Midbrain (tissue), 1 donor: ENCODE measurements around the gene JSRP1.
A peak's percentile ranks its signal among the peaks of the same experiment; 100 is the strongest.

Experiments
- DNase-seq: peaks from one replicate; lab custom pipeline; 2025; lab: John Stamatoyannopoulos, UW

JSRP1 gene

DNA sequence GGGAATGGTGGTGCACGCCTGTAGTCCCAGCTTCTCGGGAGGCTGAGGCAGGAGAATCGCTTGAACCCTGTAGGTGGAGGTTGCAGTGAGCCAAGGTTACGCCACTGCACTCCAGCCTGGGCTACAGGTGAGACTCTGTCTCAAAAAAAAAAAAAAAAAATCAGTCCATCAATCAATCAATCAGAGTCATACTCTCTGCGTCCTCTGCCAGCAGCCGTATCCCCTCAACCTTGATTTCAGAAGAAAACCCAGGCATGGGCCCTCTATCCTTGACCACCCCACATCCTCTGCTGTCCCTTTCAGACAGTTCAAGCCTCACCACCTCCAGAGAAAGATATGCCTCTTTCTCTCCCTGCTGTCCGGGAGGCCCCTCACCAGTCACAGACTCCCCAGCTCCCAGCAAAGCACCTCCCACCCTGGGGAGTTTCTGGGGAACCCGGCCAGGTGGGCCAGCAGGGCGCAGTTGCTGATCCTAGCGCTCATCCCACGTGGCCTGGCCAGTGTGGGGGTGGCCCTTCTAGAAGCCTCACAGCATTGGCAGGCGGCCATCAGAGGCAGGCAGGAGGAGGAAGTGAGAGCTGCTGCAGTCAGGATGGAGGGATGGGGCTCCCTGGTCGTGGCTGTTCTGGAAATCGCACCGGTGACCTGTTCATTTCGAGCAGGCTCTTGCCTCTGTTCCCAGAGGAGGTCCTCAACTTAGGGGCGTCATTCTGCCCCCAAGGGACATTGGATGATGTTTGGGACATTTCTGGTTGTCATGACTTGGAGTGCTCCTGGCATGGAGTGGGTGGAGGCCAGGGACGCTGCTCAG is 10.2 kb upstream of the JSRP1 start:
- peak; percentile 44 for DNase-seq

GRCh38 chr19:2261438-2262172 is 5.4 kb upstream of the JSRP1 start:
- no peak for DNase-seq

- no peak for DNase-seq
Observed at GRCh38 chr19:2260341-2260805, 4.2 kb upstream of the JSRP1 start.

DNA sequence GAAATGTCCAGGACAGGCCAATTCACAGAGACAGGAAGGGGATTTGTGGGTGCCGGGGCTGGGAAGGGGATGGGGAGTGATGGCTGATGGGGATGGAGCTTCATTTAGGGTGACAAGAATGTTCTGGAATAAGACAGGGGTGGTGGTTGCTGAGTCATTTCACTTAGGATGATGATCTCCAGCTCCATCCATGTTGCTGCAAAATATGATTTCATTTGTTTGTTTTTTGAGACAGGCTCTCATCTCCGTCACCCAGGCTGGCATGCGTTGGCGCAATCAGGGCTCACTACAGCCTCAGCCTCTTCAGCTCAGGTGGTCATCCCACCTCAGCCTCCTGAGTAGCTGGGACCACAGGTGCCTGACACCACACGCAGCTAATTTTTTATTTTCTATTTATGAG is 3.1 kb upstream of the JSRP1 start:
- DNase-seq = no peak

DNA sequence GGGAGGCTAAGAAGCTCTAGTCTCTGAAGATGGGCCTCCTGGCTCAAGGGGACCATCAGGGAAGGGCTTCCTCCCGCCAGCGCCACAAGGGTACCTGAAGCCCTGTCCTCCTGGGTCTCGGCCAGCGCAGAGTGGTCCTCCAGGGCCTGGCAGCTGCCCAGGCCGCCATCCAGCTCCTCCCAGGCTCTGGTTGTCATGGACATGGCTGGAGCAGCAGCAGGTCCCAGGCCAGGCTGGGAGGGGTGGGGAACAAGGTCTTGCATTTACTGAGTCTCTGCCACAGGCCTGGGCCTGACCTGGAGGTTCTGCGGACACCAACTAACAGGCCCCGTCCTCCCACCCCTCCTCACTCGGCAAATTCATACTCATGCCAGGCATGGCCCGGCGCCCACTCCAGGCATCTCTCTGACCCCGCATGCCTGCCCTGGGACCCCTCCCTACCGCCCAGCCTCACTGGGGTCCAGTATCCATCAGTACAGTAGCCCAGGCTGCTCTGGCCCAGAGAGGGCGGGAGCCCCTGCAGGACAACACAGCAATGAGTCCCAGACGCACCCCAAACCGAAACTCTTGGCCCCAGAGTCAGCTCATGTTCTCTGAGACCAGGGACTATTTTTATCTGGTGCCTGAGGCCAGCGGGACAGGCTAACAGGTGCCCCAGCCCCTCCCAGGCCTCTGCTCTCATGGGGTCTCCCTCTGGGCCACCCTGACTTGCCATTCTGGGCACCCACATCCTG is 938 bp downstream of the JSRP1 start:
- no peak for DNase-seq

GRCh38 chr19:2254064-2254872 is 1.9 kb downstream of the JSRP1 start:
- DNase-seq = no peak

- no peak for DNase-seq
Observed at GRCh38 chr19:2253106-2254063, 2.8 kb downstream of the JSRP1 start.

- DNase-seq = no peak
Observed at GRCh38 chr19:2252797-2253105, 3.5 kb downstream of the JSRP1 start.

GRCh38 chr19:2252055-2252796 is 4.0 kb downstream of the JSRP1 start:
- no peak for DNase-seq

- no peak for DNase-seq
Observed at GRCh38 chr19:2251106-2252054, 4.8 kb downstream of the JSRP1 start.

GRCh38 chr19:2250766-2251105 is 5.5 kb downstream of the JSRP1 start:
- DNase-seq = no peak

DNA sequence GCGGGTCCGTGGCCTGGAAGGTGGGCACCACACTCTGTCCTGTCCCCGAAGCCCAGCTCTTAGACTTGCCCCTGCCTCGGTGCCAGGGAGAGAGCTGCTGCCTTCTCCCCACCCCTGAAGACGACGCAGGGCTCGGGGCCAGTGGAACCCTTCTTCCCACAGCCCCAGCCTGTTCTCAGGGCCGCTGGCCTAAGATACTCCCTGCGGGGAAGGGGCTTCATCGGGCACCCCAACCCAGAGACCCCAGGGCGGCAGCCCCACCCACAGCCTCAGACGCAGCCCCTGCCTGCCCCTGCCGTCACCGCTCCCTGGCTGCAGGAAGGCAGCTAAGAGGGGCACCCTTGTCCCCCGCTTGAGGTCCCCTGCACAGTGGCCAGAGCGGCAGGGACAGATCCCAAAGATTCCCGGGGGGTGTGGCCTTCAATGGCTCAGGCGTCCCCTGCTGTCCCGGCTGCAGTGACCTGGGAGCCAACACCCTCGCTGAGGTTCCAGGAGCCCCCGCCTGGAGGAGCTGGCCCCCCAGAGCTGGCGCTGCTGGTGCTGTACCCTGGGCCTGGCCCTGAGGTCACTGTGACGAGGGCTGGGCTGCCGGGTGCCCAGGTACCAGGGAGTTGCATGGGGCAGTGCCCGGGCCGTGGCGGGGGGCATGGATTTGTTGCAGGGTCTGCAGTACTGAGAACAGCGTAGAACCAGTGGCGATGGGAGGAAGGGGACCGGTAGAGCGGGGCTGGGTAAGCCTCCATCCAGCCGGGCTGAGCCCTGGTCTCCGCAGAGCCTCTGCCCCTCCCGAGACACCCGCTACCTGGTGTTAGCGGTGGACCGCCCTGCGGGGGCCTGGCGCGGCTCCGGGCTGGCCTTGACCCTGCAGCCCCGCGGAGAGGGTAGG is 6.1 kb downstream of the JSRP1 start:
- no peak for DNase-seq

DNA sequence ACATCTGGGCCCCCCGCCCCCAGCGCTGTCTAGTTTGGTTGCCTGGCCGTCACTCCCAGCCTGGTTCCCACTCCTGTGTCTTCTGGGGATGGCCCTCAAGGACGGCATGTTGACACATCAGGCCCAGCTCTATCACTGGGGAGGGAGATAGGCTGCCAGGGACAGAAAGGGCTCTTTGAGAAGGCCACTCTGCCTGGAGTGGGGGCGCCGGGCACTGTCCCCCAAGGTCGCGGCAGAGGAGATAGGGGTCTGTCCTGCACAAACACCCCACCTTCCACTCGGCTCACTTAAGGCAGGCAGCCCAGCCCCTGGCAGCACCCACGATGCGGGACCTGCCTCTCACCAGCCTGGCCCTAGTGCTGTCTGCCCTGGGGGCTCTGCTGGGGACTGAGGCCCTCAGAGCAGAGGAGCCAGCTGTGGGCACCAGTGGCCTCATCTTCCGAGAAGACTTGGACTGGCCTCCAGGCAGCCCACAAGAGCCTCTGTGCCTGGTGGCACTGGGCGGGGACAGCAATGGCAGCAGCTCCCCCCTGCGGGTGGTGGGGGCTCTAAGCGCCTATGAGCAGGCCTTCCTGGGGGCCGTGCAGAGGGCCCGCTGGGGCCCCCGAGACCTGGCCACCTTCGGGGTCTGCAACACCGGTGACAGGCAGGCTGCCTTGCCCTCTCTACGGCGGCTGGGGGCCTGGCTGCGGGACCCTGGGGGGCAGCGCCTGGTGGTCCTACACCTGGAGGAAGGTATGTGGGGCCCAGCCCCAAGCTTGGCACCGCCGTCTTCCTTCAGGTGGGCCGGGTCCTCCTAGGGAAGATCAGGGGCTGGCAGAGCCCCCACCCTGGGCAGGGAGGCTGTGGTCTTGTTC is 7.0 kb downstream of the JSRP1 start, which contains the start of gene AMH:
AMH (plus strand) TSS at position 314 of the 857 bp plus-strand sequence; CDS start at position 324, 10 bp downstream.
- no peak for DNase-seq

- no peak for DNase-seq
Observed at GRCh38 chr19:2248136-2249009, 7.8 kb downstream of the JSRP1 start.

GRCh38 chr19:2247433-2248101 is 8.7 kb downstream of the JSRP1 start:
- DNase-seq = no peak
